ENCODE data around the gene TM7SF3.
A peak's percentile ranks its signal among the peaks of the same experiment; 100 is the strongest.
"Not testable (repeated sequence)": the region's sequence is repeated elsewhere in the genome, so short reads cannot be mapped to it uniquely, and the experiment has no call there.

Gene TM7SF3

DNA sequence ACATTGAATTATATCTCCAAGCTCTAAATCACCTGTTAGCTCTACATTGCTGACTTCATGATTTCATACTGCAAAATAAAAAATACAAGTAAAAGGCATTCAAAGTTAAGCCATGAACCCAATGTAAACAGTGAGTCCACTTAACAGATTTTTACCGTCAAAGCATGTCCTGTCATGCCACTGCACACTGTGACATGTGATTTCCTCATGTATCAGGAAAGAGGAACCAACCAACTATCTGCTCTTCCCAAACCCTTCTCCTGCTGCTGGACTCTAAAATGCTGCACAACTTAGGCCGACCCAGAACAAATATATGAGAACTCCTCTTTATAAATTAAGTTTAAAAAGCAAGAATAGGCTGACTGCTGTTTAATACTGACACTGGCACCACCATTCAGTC is 37.5 kb downstream of the TM7SF3 start:
- no peak for DNase-seq

DNA sequence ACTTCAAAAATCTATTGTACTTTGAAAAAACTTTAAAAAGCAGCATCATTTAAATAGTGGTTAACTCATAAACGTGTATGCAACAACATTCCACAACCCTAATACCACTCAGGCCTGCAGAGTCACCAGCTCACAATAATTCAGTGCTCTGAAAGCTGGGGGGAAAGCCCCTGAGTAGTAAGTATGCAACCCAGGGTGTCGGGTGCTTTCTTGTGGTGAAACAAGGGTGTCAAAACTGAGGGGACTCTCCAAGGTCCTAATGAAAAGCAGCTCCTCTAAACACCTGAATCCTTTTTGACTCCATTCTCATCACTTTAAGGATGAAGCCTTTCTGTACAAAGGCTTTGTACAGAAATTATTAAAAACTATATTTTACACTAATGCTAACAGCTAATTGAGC is 42.2 kb downstream of the TM7SF3 start:
- peak; percentile 52 to 68 for DNase-seq

DNA sequence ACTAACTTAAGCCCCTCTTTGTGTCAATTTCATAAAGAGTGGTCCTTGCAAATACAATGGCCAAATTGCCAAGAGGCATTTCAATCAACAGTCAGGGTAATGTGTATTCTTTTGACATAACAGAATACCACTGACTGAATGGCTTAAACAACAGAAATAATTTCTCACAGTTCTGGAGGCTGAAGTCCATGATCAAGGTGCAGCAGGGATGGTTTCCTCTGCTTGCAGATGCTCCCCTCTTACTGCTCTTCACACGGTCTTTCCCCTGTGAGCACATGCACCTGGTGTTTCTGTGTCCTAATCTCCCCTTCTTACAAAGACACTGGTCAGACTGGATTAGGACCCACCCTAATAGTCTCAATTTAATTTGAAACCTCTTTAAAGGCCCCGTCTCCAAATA is 44.0 kb downstream of the TM7SF3 start:
- DNase-seq, result no peak

DNA sequence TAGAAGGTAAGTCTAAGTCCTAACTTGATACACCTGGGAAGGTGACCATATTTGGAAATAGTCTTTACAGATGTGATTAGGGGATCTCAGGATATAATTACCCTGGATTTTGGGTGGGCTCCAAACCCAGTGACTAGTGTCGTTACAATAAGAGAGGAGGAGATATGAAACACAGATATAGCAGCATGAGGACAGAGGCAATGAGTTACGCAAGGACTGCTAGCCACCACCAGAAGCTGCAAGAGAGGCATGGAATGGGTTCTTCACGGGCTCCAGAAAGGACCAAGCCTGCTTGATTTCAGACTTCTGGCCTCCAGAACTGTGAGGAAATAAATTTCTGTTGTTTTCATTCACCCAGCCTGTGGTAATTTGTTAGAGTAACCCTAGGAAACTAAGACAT is 47.3 kb downstream of the TM7SF3 start:
- no peak for DNase-seq

DNA sequence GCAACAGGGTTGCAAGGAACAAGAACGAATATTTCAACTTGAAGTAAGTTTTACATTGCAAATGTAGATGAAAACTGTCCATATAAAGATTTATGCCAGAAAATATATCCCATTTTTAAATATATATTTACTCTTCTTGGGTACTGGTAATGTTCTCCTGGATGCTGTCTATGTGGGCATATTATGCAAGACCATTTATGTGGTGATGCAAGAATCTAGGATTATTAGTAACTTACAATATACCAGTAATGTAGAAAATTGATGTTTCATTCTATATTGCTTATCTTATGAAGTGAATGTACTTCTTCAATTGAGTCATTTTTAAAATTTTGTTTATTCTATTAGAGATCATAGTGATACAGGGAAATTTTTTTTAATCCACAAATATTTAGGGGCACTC is 50.8 kb downstream of the TM7SF3 start:
- DNase-seq, result no peak

DNA sequence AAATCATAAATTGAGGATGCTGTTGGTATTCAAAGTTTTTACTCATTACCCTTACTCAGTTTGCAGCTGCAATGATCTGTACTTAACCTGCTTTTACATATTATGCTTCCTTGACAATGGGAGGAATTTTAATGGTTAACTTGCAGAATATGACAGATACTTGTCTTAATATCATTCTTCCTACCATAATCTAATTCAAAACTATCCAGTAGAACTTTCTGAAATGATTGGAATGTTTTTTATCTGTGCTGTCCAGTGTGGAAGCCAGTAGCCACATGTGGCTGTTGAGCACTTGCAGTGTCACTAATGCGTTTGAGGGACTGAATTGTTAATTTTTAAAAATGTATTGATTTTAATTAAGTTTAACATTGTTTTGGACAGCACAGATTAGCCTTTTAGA is 52.4 kb downstream of the TM7SF3 start:
- no peak for DNase-seq

DNA sequence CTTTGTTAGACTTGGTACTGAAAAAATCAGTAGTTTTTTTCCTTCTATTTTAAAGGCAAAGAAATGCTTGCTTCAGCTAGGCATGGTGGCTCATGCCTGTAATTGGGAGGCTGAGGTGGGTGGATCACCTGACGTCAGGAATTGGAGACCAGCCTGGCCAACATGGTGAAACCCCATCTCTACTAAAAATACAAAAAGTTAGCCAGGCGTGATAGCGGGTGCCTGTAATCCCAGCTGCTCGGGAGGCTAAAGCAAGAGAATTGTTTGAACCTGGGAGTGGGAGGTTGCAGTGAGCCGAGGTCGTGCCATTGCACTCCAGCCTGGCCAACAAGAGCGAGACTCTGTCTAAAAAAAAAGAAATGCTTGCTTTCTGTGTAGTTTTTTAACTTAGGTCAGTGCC is 52.8 kb downstream of the TM7SF3 start:
- DNase-seq, result not testable (repeated sequence)

DNA sequence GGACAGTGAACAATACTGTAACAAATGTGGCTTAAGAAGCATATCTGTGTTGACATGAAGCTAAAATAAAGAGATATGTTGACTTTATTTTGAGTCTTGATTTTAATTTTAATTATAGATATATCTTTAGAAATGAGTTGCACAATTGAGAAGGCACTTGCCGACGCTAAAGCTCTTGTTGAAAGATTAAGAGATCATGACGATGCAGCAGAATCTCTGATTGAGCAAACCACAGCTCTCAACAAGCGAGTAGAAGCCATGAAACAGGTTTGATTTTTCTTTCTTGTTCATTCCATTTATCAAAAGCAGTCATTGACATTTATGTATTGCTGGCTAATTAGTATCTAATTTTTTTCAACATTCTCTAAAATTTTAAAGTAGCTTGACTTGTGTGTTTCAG is 60.2 kb downstream of the TM7SF3 start:
- DNase-seq, result no peak

DNA sequence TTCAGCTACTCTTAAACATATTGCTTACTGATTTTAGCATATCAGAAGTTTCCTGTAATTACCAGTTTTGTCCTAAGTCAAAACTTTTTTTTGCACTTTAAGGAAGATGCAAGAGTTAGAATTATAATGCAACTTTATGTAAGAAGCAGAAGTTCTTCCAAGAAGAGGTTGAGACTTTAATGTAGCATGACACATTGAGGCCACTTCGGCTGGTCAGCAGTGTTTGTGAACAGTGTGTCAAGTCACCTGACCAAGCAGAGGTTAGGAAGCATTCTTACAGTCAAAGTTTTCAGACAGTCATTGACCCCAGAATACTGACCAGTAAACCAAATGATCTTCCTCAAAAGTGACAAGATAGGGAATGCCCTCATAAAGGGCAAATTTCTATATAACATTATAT is 60.7 kb downstream of the TM7SF3 start:
- no peak for DNase-seq

DNA sequence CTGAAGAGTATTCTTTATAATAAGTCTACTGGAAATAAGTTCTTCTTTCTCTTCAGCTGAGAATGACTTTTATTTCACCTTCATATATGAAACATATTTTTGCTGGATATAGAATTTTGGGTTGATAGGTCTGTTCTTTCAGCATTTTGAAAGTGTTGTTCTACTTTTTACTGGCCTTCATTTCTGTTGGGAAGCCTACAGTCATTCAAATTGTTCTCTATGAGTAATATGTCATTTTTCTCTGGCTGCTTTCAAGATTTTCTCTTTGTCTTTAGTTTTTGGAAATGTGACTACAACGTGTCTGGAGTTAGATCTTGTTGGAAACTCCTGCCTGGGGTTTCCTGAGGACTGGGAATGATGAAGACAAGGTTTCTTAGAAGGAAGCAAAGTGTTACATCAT is 65.9 kb downstream of the TM7SF3 start:
- DNase-seq, result no peak

DNA sequence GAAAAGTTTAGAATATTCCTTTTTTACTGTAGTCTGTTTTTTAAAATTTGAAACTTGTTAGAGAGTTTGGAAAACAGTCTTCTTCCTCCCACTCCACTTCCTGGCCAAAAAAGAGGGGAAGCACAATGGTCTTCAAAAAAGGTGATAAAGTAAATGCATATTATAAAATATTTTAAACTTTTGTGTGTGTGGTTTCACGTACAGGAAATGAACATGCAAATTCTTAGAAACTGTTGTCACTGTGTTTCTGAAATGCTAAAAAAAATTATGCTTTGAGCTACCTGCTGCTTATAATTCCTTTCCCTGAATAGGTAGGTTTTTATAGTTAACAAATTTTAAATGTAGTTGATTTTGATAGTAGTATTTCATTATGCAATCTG is 73.0 kb downstream of the TM7SF3 start:
- no peak for DNase-seq

DNA sequence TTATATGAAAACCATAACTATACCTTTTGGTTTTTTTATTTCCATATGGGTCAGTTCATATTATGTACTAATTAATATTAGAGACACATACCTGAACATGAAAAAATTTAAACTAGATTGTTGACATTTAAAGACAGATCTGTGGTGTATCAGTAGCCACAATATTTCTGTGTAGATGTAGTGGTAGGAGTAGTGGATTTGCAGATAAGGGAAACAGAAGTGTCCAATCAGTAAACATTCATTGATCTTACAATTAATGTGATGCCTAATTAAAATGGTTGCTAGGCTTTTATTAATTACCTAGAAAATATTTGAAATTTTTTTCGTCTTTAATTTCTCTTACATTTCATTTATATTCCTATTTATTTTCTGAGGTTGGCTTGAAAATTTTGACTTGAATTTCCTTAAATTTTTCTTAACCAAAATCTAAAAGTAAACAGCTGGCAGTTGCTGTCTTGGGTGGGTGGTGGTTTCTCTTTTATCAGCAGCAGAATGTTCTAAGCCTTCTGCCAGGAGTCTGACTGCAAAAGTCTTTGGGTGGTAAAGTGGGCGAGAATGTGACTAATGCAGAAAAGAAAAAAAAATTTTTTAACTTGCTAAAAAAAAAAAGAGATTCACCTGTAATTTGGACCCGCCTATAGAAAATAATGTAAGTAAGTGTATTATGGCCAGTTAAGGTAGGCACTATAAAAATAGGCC is 73.5 kb downstream of the TM7SF3 start:
- no peak for DNase-seq

DNA sequence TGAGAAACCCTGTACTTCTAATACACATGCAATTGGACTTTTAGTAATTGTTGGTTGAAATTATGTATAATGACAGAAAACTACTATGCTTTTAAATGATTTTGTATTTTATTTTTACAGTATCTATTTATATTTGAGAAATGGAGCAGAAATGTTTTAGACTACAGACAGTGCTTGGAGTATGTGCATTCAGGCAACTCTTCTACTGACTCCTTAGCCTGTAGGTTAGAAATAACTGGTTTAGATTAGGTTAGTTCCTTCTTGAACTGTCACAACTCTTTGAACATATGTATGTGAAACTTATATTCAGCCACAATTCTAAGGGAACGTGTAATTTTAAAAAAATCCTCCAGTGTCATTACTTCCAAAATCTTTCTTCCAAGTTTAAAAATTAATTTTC is 74.2 kb downstream of the TM7SF3 start:
- no peak for DNase-seq

DNA sequence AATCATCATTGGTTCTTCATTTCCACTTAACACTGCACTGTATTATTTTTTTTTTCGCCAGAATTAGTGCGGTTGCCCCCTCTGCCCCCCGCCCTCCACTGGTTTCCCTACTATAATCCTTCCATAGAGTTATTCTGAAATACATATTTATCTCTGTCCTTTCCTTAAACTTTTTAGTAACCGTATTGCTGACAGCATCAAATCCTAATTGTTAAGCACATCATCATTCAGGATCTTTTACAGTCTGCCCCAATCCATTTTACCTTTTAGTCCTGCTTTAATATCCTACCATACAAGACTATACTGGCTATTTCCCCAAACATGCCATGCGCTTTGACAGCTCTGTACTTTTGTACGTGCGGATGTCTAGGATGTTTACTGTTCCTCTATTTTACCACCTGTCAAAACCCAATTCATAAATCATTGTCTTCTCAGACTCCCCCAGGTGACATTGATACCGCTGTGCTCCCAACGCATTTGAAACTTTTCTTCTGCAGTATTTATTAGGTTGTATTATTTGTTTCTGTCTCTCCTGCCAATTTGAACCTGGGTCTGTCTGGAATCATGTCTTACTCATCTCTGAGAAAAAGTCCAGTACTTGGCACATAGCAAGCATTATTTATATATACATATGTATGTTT is 74.9 kb downstream of the TM7SF3 start:
- no peak for DNase-seq

DNA sequence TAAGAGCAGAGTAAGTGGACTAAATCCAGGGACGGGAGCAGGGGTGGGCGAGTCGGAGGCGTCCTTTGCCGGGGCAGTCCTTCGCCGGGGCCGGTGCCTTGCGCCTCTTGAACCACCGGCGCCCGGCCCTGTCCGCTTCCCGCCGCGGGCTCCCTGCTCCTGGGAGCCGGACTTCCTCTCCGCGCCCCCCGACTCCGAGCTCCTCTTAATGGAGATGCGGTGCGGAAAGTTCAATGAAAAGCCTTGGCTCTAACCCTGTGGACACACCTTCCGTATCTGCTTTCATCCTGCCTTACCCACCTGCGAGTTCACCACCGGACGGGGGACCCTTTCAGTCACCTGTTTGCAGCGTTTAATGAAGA is 75.5 kb downstream of the TM7SF3 start:
- DNase-seq, result no peak

DNA sequence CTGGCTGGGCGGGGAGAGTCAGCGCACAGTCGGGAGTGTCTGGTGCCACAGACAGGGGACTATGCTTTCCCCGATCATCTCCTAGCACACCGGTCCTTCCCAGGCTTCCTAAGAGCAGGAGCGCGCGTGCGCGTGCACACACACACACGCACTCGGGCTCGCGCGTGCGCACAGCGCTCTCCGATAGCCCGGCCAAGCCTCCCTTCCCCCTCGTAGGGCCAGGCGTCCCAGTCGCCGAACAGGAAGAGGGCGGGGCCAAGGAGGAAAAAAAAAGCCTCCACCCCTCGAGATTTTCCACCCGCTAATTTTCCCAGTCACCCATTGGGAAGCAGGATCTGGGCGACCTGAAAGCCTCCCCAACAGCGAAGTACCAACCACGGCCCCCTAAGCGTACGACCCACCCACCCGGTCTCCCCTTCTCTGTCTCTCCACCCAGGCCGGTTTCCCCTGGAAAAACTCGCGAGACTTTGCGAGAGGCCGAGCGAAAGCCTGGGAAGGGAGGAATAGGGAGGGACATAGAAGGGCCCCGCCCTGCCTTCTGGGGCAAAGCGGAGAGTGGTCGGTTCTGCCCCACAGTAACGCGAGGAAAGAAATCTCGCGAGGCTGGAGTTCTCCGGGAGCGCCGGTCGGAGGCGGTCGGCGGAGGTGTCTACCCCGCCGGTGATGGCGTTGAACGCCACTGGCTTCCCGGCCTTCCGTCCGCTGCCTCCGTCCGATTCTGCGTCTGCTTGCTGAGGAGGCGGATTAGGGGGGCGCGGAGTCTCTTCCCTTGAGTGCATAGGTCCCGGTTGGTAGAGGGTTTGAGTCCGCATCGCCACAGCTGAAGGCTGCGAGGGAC is 76.1 kb downstream of the TM7SF3 start, which contains the start of the genes FGFR1OP2 and INTS13:
TSS of gene FGFR1OP2 (plus strand) at position 608 of the 838 bp plus-strand sequence. CDS start 15,689 bp downstream, outside the sequence.
TSS of gene INTS13 (minus strand) at position 119 of the 838 bp plus-strand sequence. CDS start 1,178 bp downstream, outside the sequence.
- peak; percentile 98 to 99 for DNase-seq

DNA sequence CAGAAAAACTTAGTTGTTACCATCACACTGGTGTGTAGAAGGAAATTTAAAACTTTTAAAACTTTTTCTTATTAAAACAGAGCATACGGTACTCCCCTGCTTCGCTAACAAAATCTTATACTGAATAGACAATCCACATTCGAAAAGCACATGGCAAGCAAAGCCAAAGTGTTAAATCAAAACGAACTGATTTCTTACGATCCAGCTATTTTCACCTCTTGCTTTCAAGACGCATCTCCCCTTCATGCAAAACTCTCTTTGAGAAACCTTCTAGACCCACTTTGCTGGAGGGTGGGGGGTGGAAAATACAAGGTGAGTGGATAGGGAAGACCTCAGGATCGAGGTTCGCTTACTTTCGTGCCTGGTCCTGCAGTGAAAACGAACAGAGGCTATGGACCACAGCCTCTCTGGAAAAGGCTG is 76.7 kb downstream of the TM7SF3 start:
- no peak for DNase-seq

DNA sequence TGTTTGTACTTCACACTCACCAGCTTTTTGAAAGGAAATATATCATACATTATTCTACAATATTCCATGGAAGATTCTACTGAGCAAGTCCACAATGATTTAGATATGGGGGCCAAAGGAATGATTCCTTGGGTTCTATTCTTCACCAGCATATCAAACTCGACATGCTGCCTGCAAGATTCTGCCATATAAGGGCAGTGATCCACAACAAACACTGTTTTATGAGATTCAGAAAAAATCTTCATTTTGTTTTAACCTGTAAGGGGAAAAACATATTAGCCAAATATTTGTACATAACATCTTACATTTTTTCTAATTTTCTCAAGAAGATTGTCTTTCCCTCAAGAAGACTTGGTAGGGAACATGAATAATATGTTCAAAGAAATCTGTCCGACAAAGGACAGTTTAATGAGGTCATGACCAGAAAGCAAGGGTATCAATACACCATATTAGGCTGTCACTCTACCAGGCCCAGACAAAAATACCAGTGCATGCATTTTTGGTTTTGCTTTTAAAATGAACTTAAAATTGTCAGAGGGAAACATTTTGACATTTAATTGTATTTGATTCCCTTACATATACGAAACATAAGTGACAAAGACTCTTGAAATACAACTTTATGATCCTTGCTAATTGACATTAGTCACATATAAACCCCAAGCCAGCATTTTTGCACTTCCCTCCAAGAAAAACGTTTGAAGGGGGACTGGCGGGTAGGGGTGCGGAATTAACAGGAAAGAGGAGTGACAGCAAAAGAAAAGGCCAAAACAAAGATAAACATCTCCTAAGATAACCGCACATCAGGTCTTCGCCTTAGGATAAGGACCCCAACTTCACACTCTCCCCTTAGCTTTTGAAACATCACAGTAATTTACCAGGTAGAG is 77.4 kb downstream of the TM7SF3 start:
- peak in 1 of 2 experiments; percentile 19 for DNase-seq

DNA sequence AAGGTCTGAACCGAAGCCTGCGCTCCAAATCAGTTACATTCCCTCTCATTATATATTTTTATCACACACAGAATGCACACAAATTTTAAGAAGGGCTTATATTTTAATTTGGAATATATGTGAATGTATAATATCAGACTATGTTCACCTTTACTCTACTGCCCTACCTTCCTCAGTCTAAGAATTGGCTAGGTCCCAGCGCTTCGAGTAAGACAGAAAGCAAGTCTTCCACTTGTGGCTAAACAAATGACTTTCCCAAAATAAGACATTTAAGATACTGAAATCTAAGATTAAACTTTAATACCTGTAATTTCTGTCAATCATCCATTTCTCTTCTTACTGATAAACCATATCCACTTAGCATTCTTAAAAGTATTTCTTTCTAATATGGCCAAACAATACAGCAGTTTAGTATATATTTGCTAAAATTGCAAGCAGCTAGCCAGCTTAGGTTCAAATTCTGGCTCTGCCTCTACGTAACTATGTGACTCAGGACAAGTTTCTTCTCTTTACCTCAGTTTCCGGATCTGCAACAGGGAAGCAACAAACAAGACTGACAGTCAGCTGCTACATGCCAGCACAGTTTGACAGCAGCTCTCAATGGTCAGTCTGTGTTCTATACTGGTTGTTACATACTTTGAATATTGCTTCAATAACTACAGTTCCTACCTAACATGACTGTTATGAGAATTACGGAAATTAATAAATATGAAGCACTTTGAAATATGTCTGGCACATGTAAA is 78.4 kb downstream of the TM7SF3 start:
- DNase-seq, result peak; percentile 8 to 24

DNA sequence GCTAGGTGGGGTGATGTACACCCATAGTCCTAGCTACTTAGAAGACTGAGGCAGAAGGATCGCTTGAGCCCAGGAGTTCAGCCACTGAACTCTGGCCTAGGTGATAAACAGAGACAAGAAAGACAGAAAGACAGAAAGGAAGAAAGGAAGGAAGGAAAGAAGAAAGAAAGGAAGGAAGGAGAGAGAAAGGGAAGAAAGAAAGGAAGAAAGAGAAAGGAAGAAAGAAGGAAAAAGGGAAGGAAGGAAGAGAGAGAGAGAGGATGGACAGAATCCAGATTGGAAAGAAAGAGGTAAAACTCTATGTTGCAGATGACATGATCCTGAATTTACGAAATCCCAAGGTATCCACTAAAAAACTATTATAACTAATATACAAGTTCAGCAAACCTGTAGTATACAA is 84.6 kb downstream of the TM7SF3 start:
- no peak for DNase-seq

DNA sequence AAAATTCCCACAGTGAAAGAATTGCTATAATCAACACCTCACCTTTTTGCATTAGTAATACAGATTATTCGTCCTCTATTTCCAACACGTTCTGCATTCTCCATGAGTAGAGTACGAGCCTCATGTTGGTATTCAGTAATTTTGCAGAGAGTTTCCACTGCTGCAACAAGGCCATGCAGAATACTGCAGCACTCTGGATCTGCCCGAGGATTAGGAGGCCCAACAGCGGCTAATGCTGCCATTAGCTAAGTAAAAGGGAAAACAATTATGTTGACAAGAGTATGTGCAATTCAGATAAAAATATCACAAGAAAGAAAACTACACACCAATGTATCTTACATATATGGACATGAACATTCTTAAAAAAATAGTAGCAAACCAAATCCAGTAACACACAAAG is 85.5 kb downstream of the TM7SF3 start:
- no peak for DNase-seq

Data from activated CD4-positive, alpha-beta T cell treated with anti-CD3 and anti-CD28 coated beads, Interleukin-2, amount 50 U/mL, for 48 hours (primary cell).